SK-N-SH treated with all-trans-retinoic acid at 6 μM for 48 hours (cell line): Measurements from ENCODE around the gene KIAA1958.

Experiments used
- ATAC-seq: fragments of 200-7000 bp; cut with Tn5 transposase; 3 replicates; pipeline ENCODE4 v1.9.1; 2020; ENCODE audit warnings: mild to moderate bottlenecking, moderate library complexity
- ARNTL ChIP-seq: fragments of 450-650 bp; formaldehyde crosslinking; IDR thresholded peaks from 2 replicates; pipeline ENCODE4 v1.5.0; 2020; ENCODE audit warnings: low read depth, mild to moderate bottlenecking, moderate library complexity, borderline replicate concordance
- BACH2 ChIP-seq: fragments of 250-450 bp; sonication (Bioruptor Pico); IDR thresholded peaks from 2 replicates; pipeline ENCODE4 v1.9.0; 2021; ENCODE audit warnings: mild to moderate bottlenecking, borderline replicate concordance
- CREB5 ChIP-seq: fragments of 250-450 bp; sonication (Bioruptor Pico); IDR thresholded peaks from 2 replicates; pipeline ENCODE4 v1.5.1; 2020; ENCODE audit warnings: low read depth, mild to moderate bottlenecking, moderate library complexity
- CSRNP3 ChIP-seq: fragments of 250-450 bp; sonication (Bioruptor Pico); IDR thresholded peaks from 2 replicates; pipeline ENCODE4 v1.5.1; 2021; ENCODE audit warnings: mild to moderate bottlenecking, moderate library complexity
- ESRRG ChIP-seq: fragments of 250-450 bp; sonication (Bioruptor Pico); IDR thresholded peaks from 2 replicates; pipeline ENCODE4 v1.6.1; 2021; ENCODE audit warnings: mild to moderate bottlenecking
- ISL1 ChIP-seq: fragments of 250-450 bp; sonication (Bioruptor Pico); IDR thresholded peaks from 2 replicates; pipeline ENCODE4 v2.1.2; 2022; ENCODE audit warnings: mild to moderate bottlenecking, moderate library complexity
- OSR1 ChIP-seq: fragments of 250-450 bp; sonication (Bioruptor Pico); IDR thresholded peaks from 2 replicates; pipeline ENCODE4 v1.8.0; 2022; ENCODE audit warnings: moderate library complexity, mild to moderate bottlenecking, inconsistent platforms
- POU6F1 ChIP-seq: fragments of 250-450 bp; sonication (Bioruptor Pico); IDR thresholded peaks from 2 replicates; pipeline ENCODE4 v1.8.0; 2021; ENCODE audit warnings: low read depth, mild to moderate bottlenecking, moderate library complexity, borderline replicate concordance
- PPARA ChIP-seq: fragments of 250-450 bp; sonication (Bioruptor Pico); IDR thresholded peaks from 2 replicates; pipeline ENCODE4 v1.5.0; 2020; ENCODE audit warnings: mild to moderate bottlenecking, borderline replicate concordance
- RARB ChIP-seq: fragments of 250-450 bp; sonication (Bioruptor Pico); IDR thresholded peaks from 2 replicates; pipeline ENCODE4 v1.8.0; 2021; ENCODE audit warnings: mild to moderate bottlenecking, moderate library complexity
- SNAI2 ChIP-seq: fragments of 250-450 bp; sonication (Bioruptor Pico); IDR thresholded peaks from 2 replicates; pipeline ENCODE4 v1.5.0; 2020; ENCODE audit warnings: mild to moderate bottlenecking, moderate library complexity
- TCF4 ChIP-seq: fragments of 250-450 bp; sonication (Bioruptor Pico); IDR thresholded peaks from 2 replicates; pipeline ENCODE4 v1.8.0; 2021; ENCODE audit warnings: mild to moderate bottlenecking, moderate library complexity, borderline replicate concordance
- TOX ChIP-seq: fragments of 250-450 bp; sonication (Bioruptor Pico); IDR thresholded peaks from 2 replicates; pipeline ENCODE4 v1.8.0; 2021; ENCODE audit warnings: mild to moderate bottlenecking, moderate library complexity, borderline replicate concordance
- TSHZ2 ChIP-seq: fragments of 250-450 bp; sonication (Bioruptor Pico); IDR thresholded peaks from 2 replicates; pipeline ENCODE4 v1.5.0; 2020; ENCODE audit warnings: mild to moderate bottlenecking, moderate library complexity
- ZC3H10 ChIP-seq: fragments of 250-450 bp; sonication (Bioruptor Pico); IDR thresholded peaks from 2 replicates; pipeline ENCODE4 v1.5.1; 2021; ENCODE audit warnings: mild to moderate bottlenecking, moderate library complexity
- ZFP3 ChIP-seq: fragments of 250-450 bp; sonication (Bioruptor Pico); IDR thresholded peaks from 2 replicates; pipeline ENCODE4 v1.5.0; 2020; ENCODE audit warnings: mild to moderate bottlenecking, moderate library complexity
- ZFP30 ChIP-seq: fragments of 450-650 bp; formaldehyde crosslinking; IDR thresholded peaks from 2 replicates; pipeline ENCODE4 v1.5.0; 2022; ENCODE audit warnings: mild to moderate bottlenecking, moderate library complexity
- ZNF565 ChIP-seq: fragments of 450-650 bp; formaldehyde crosslinking; conservative IDR thresholded peaks from 2 replicates; pipeline ENCODE4 v1.5.0; 2020; ENCODE audit warnings: low read depth, mild to moderate bottlenecking, moderate library complexity
- ZNF70 ChIP-seq: fragments of 450-650 bp; formaldehyde crosslinking; IDR thresholded peaks from 2 replicates; pipeline ENCODE4 v1.5.0; 2020; ENCODE audit warnings: mild to moderate bottlenecking, moderate library complexity
- TF ChIP-seq, protein P1 (sequence below): fragments of 250-450 bp; sonication (Bioruptor Pico); IDR thresholded peaks from 2 replicates; pipeline ENCODE4 v1.8.0; 2020; ENCODE audit warnings: mild to moderate bottlenecking, moderate library complexity, borderline replicate concordance

Gene KIAA1958

DNA sequence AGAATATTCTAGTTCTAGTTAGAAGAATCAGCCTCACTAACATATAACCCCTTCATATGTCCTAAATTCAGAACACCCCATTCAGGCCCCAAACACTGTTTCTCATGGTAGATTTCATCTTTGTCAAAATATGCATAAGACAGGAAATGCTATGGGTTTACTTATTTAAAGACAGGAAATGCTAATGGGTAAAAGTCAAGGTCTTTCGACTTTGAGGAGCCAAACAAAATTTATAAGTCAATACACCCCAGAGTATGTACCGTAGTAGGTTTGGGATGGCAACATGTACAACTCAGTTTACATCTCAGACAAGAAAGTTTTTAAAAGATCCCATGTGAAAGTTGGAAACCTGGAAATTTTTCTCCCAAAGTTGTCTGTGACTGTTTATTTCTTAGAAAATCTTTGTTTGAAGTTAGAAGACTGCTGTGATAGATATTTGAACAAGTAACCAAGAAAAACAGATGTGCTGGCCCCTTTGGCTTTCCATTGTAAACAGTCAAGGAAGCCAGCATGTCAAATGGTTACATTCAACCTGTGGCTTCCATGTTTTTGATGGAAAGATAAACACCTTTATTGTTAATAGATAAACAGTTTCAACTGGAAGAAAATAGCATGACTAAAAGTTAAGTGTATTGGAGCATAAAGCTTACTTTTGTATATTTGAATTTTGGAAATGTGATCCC is 129.1 kb downstream of the KIAA1958 start (continued):
- TF ChIP-seq CREB5: no peak

DNA sequence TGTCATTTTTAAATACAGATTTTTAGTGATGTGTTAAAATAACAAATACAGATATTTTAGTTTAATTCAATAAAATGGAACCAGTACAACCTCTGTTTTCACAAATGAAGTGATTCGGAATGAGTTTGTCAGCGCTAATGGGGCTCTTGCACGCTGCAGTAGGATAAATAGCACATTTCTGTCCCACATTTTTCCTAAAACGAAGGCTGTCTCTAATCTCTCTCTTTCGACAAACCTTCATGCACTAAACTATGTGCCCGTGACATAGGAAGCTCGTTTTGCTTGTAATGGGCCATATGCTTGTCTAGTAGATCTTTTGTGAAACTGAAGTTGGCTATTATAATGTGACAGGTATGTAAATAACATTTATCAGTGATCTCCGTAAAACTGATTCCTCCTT is 130.7 kb downstream of the KIAA1958 start:
- no peak for ATAC-seq
- TF ChIP-seq, protein P1, sequence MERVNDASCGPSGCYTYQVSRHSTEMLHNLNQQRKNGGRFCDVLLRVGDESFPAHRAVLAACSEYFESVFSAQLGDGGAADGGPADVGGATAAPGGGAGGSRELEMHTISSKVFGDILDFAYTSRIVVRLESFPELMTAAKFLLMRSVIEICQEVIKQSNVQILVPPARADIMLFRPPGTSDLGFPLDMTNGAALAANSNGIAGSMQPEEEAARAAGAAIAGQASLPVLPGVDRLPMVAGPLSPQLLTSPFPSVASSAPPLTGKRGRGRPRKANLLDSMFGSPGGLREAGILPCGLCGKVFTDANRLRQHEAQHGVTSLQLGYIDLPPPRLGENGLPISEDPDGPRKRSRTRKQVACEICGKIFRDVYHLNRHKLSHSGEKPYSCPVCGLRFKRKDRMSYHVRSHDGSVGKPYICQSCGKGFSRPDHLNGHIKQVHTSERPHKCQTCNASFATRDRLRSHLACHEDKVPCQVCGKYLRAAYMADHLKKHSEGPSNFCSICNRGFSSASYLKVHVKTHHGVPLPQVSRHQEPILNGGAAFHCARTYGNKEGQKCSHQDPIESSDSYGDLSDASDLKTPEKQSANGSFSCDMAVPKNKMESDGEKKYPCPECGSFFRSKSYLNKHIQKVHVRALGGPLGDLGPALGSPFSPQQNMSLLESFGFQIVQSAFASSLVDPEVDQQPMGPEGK (CRISPR knock-in tag): no peak
- TF ChIP-seq CSRNP3 (CRISPR knock-in tag) (no peak), RARB (CRISPR knock-in tag) (no peak), ZNF565 (CRISPR knock-in tag) (no peak), POU6F1 (no peak), OSR1 (CRISPR knock-in tag) (no peak), ZNF70 (CRISPR knock-in tag) (no peak), BACH2 (no peak), ZC3H10 (CRISPR knock-in tag) (no peak), ARNTL (CRISPR knock-in tag) (no peak), ZFP30 (CRISPR knock-in tag) (no peak), ESRRG (no peak), TOX (CRISPR knock-in tag) (no peak), TSHZ2 (CRISPR knock-in tag) (no peak)

GRCh38 chr9:112618385-112619009 is 131.9 kb downstream of the KIAA1958 start:
- TF ChIP-seq ISL1 (CRISPR knock-in tag): no peak
- TF ChIP-seq ZC3H10 (CRISPR knock-in tag): no peak
- no peak for TF ChIP-seq ARNTL (CRISPR knock-in tag)
- no peak for TF ChIP-seq ESRRG
- TF ChIP-seq, all 23 proteins: peak for 0
- ATAC-seq: no peak

GRCh38 chr9:112620388-112620787 is 133.8 kb downstream of the KIAA1958 start:
- ATAC-seq: no peak
- no peak for TF ChIP-seq BACH2
- TF ChIP-seq PPARA (CRISPR knock-in tag): no peak
- no peak for TF ChIP-seq POU6F1
- no peak for TF ChIP-seq TCF4 (CRISPR knock-in tag)
- no peak for TF ChIP-seq TOX (CRISPR knock-in tag)
- no peak for TF ChIP-seq ISL1 (CRISPR knock-in tag)
- TF ChIP-seq, protein P1 (CRISPR knock-in tag): no peak
- no peak for TF ChIP-seq ARNTL (CRISPR knock-in tag)
- TF ChIP-seq ZNF70 (CRISPR knock-in tag): no peak
- TF ChIP-seq ESRRG: no peak
- no peak for TF ChIP-seq SNAI2
- TF ChIP-seq ZFP3 (CRISPR knock-in tag): no peak
